ENCODE measurements around the gene RAB29.

DNA sequence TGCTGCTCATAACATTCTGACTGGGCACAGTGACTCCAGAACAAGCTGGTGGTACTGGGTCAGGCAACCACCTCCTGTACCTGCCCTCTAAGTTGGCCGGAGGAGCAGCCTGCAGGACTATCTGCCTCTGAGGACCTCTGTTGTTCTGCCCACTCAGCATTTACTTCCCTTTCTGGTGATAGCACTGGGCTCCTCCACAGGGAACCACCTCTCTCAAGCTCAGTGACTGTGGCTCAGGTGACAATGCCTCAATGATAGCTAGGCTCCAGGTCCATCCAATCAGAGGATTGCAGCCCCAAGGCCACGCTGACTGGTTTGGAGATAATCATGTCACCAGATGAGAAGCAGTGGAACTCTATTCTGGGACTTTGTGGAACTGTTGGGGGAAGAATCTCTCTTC is 21.9 kb upstream of the RAB29 start:
- no peak for TF ChIP-seq POLR2AphosphoS5 (IDR thresholded peaks at IDR 0.05; ENCODE audit: low read depth, low read length)
- no peak for TF ChIP-seq TAF1 (IDR thresholded peaks at IDR 0.05; ENCODE audit: borderline replicate concordance, insufficient read depth, low read length)
- TF ChIP-seq, protein P1, sequence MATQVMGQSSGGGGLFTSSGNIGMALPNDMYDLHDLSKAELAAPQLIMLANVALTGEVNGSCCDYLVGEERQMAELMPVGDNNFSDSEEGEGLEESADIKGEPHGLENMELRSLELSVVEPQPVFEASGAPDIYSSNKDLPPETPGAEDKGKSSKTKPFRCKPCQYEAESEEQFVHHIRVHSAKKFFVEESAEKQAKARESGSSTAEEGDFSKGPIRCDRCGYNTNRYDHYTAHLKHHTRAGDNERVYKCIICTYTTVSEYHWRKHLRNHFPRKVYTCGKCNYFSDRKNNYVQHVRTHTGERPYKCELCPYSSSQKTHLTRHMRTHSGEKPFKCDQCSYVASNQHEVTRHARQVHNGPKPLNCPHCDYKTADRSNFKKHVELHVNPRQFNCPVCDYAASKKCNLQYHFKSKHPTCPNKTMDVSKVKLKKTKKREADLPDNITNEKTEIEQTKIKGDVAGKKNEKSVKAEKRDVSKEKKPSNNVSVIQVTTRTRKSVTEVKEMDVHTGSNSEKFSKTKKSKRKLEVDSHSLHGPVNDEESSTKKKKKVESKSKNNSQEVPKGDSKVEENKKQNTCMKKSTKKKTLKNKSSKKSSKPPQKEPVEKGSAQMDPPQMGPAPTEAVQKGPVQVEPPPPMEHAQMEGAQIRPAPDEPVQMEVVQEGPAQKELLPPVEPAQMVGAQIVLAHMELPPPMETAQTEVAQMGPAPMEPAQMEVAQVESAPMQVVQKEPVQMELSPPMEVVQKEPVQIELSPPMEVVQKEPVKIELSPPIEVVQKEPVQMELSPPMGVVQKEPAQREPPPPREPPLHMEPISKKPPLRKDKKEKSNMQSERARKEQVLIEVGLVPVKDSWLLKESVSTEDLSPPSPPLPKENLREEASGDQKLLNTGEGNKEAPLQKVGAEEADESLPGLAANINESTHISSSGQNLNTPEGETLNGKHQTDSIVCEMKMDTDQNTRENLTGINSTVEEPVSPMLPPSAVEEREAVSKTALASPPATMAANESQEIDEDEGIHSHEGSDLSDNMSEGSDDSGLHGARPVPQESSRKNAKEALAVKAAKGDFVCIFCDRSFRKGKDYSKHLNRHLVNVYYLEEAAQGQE (IDR thresholded peaks at IDR 0.05; ENCODE audit: insufficient read depth in 1 of 2, low read depth in 2 of 2, low read length in 2 of 2): no peak
- no peak for TF ChIP-seq SIN3A (IDR thresholded peaks at IDR 0.05; ENCODE audit: borderline replicate concordance, insufficient read depth, low read length)
- TF ChIP-seq FOXP2 (optimal IDR thresholded peaks at IDR 0.05; ENCODE audit: borderline replicate concordance, extremely low read depth, extremely low read length, insufficient read depth): no peak
